GM19395 (cell line): ENCODE measurements around the gene MTA3.

ENCODE experiments used
- ATAC-seq: cut with Tn5 transposase; IDR thresholded peaks from one replicate; pipeline ENCODE4 v1.9.1; 2021; ENCODE audit warnings: mild to moderate bottlenecking, moderate library complexity; ENCODE audit not compliant: unreplicated experiment

MTA3 gene

GRCh38 chr2:42777883-42778805, 209.7 kb downstream of the MTA3 start:
- no peak for ATAC-seq

GRCh38 chr2:42781181-42781580, 212.7 kb downstream of the MTA3 start:
- ATAC-seq, result no peak

GRCh38 chr2:42783511-42783910, 215.1 kb downstream of the MTA3 start:
- ATAC-seq, result no peak

GRCh38 chr2:42784204-42784880, 215.9 kb downstream of the MTA3 start:
- ATAC-seq, result no peak

GRCh38 chr2:42786561-42787345, 218.3 kb downstream of the MTA3 start:
- ATAC-seq, result no peak

GRCh38 chr2:42787424-42787787, 219.0 kb downstream of the MTA3 start:
- ATAC-seq, result no peak

- ATAC-seq, result no peak
Measured at GRCh38 chr2:42787788-42788477, 219.5 kb downstream of the MTA3 start.

- no peak for ATAC-seq
Measured at GRCh38 chr2:42788478-42788793, 220.0 kb downstream of the MTA3 start.

GRCh38 chr2:42788882-42789281, 220.4 kb downstream of the MTA3 start:
- no peak for ATAC-seq

GRCh38 chr2:42789751-42790150, 221.3 kb downstream of the MTA3 start:
- ATAC-seq, result no peak

- ATAC-seq, result no peak
Measured at GRCh38 chr2:42791606-42792005, 223.2 kb downstream of the MTA3 start.

- peak; percentile 25 for ATAC-seq
Measured at GRCh38 chr2:42792087-42792582, 223.7 kb downstream of the MTA3 start.

GRCh38 chr2:42792583-42793333, 224.3 kb downstream of the MTA3 start, which contains the start of gene HAAO:
HAAO (minus strand) TSS chr2:42792583; CDS start chr2:42792536, 47 bp downstream.
- peak; percentile 41 for ATAC-seq

GRCh38 chr2:42793334-42794270, 225.2 kb downstream of the MTA3 start:
- peak; percentile 3 for ATAC-seq

- ATAC-seq, result no peak
Measured at GRCh38 chr2:42794271-42795046, 226.0 kb downstream of the MTA3 start.

- no peak for ATAC-seq
Measured at GRCh38 chr2:42795275-42795674, 226.8 kb downstream of the MTA3 start.

GRCh38 chr2:42795841-42796301, 227.4 kb downstream of the MTA3 start:
- ATAC-seq, result peak; percentile 37
